Endothelial cell of umbilical vein (primary cell): ENCODE measurements around the gene RIOK2. TPM values are rescaled to one million over a fixed set of nuclear protein-coding genes. Genes with fewer than 3 reads are reported as not detected.
A peak's percentile ranks its signal among the peaks of the same experiment; 100 is the strongest.

Experiments used
- BruUV-seq: library from RNA; stranded (reverse); fragments of 400-500 nt; replicated peaks from 2 replicates; lab custom pipeline; 2021; lab: Mats Ljungman, UMichigan
- CTCF ChIA-PET: fragments of 300-600, 350-600 bp; sonication (Branson Sonifier 250); formaldehyde crosslinking; loops from one replicate; lab custom pipeline; 2021; ENCODE audit warnings: antibody characterized with exemption, inconsistent platforms; lab: Charles Lee
- POLR2A ChIA-PET: fragments of 300-600, 350-600 bp; sonication (Branson Sonifier 250); formaldehyde crosslinking; loops from one replicate; lab custom pipeline; 2021; ENCODE audit warnings: antibody characterized with exemption, inconsistent platforms; lab: Charles Lee
- DNase-seq: peaks from one replicate; pipeline ENCODE4 v3.0.0-alpha.2; 2011; ENCODE audit warnings: low read depth, low spot score
- FAIRE-seq: peaks from 2 replicates; lab custom pipeline; 2011; peaks lifted over from hg19 to GRCh38; lab: Jason Lieb, UNC
- H2AFZ ChIP-seq: 2 replicates; pipeline ENCODE4 v1.6.0; 2012; ENCODE audit warnings: low read depth, low read length, control low read depth, inconsistent platforms
- H3K27ac ChIP-seq: 2 replicates; pipeline ENCODE4 v1.5.1; 2011; ENCODE audit warnings: low read depth, mild to moderate bottlenecking, control low read depth, low read length, moderate library complexity; ENCODE audit not compliant: insufficient read depth
- H3K27me3 ChIP-seq, 2 experiments: 2 replicates each; pipeline versions ENCODE4 v1.6.0 to v1.6.1; 2011; ENCODE audit warnings: low read length in 2 of 2, mixed read lengths in 1 of 2; ENCODE audit not compliant: control insufficient read depth in 2 of 2, insufficient read depth in 2 of 2
- H3K36me3 ChIP-seq, 2 experiments: 2 replicates in 1 of 2; 3 replicates in 1 of 2; pipeline ENCODE4 v1.5.1; 2011; ENCODE audit warnings: low read length in 2 of 2, mild to moderate bottlenecking in 1 of 2, moderate library complexity in 1 of 2; ENCODE audit not compliant: control insufficient read depth in 2 of 2, insufficient read depth in 2 of 2; ENCODE audit errors: extremely low read depth in 1 of 2
- H3K4me1 ChIP-seq: 3 replicates; pipeline ENCODE4 v1.5.1; 2011; ENCODE audit warnings: mild to moderate bottlenecking, low read length; ENCODE audit not compliant: control insufficient read depth, insufficient read depth; ENCODE audit errors: extremely low read depth
- H3K4me2 ChIP-seq: 2 replicates; pipeline ENCODE4 v1.6.1; 2011; ENCODE audit warnings: low read length, control low read depth, mixed read lengths; ENCODE audit not compliant: insufficient read depth
- H3K4me3 ChIP-seq, 3 experiments: fragments of 200-600 bp in 1 of 3; sonication (generic), shearing (Covaris generic) in 1 of 3; replicated peaks in 1 of 3; 2 replicates each; pipeline ENCODE4 v1.5.1; 2011 to 2016; ENCODE audit warnings: control low read depth in 3 of 3, low read length in 3 of 3, mild to moderate bottlenecking in 2 of 3, inconsistent platforms in 1 of 3, low read depth in 1 of 3, moderate library complexity in 1 of 3; ENCODE audit not compliant: insufficient read depth in 1 of 3
- H3K79me2 ChIP-seq: 2 replicates; pipeline ENCODE4 v1.6.0; 2012; ENCODE audit warnings: low read length, inconsistent platforms; ENCODE audit not compliant: control insufficient read depth, insufficient read depth
- H3K9ac ChIP-seq: replicated peaks from 2 replicates; pipeline ENCODE3; 2011; ENCODE audit warnings: low read length, control low read depth; ENCODE audit not compliant: insufficient read depth; ENCODE audit errors: extremely low read depth
- H3K9me1 ChIP-seq: replicated peaks from 3 replicates; pipeline ENCODE4 v1.6.0; 2011; ENCODE audit warnings: mild to moderate bottlenecking, low read length; ENCODE audit not compliant: control insufficient read depth, insufficient read depth; ENCODE audit errors: extremely low read depth
- H3K9me3 ChIP-seq: replicated peaks from 2 replicates; pipeline ENCODE4 v1.5.1; 2012; ENCODE audit warnings: low read length, inconsistent platforms; ENCODE audit not compliant: control insufficient read depth, insufficient read depth
- H4K20me1 ChIP-seq: replicated peaks from 2 replicates; pipeline ENCODE3; 2011; ENCODE audit warnings: mild to moderate bottlenecking, low read length; ENCODE audit not compliant: control insufficient read depth, insufficient read depth; ENCODE audit errors: extremely low read depth
- EZH2 ChIP-seq: IDR thresholded peaks from 2 replicates; pipeline ENCODE4 v1.6.1; 2012; ENCODE audit warnings: borderline replicate concordance, low read depth, mild to moderate bottlenecking, moderate library complexity, low read length, inconsistent platforms; ENCODE audit not compliant: severe bottlenecking
- FOS ChIP-seq: IDR thresholded peaks from 2 replicates; pipeline ENCODE4 v1.6.1; 2011; ENCODE audit warnings: mild to moderate bottlenecking, low read length, moderate library complexity, borderline replicate concordance; ENCODE audit not compliant: insufficient read depth
- GATA2 ChIP-seq: IDR thresholded peaks from 2 replicates; pipeline ENCODE4 v1.7.0; 2011; ENCODE audit warnings: low read depth, mild to moderate bottlenecking, moderate library complexity, mixed read lengths, low read length; ENCODE audit not compliant: insufficient read length, insufficient read depth
- JUN ChIP-seq: IDR thresholded peaks from 2 replicates; pipeline ENCODE4 v1.6.1; 2011; ENCODE audit warnings: borderline replicate concordance, low read depth; ENCODE audit not compliant: insufficient read length, insufficient read depth
- MAX ChIP-seq: IDR thresholded peaks from 2 replicates; pipeline ENCODE4 v1.6.1; 2011; ENCODE audit not compliant: insufficient read depth, insufficient read length
- MYC ChIP-seq: IDR thresholded peaks from one replicate; pipeline ENCODE4 v1.6.1; 2011; ENCODE audit warnings: mild to moderate bottlenecking, low read depth, low read length
- POLR2A ChIP-seq: IDR thresholded peaks from 2 replicates; pipeline ENCODE4 v1.6.1; 2012; ENCODE audit warnings: low read depth, mild to moderate bottlenecking, control low read depth, low read length
- dilution Hi-C: fragments of 300-500 bp; cut with MboI; formaldehyde crosslinking; loops from one replicate; pipeline ENCODE4 v1.15.0; 2019; ENCODE audit warnings: low sequenced_read_pairs; ENCODE audit not compliant: extremely low pct_ligation_motif_present
- intact Hi-C: fragments of 100-400 bp; cut with micrococcal nuclease; formaldehyde crosslinking; loops from one replicate; pipeline ENCODE4 v1.10.0; 2022
- polyA plus RNA-seq, 4 experiments: library from polyadenylated mRNA; depleted of rRNA in 3 of 4; stranded (reverse) in 3 of 4; unstranded in 1 of 4; fragments of >200 nt; gene quantifications; 2 replicates each; pipeline versions ENCODE4 v1.2.1 to v1.2.3, GENCODE V29; 2011 to 2012; ENCODE audit warnings: missing spikeins in 1 of 4
- total RNA-seq: library from RNA; stranded (reverse); gene quantifications from 2 replicates; pipeline ENCODE4 v1.2.3, GENCODE V29; 2021
- TF ChIP-seq, protein P1 (sequence below), 2 donors: IDR thresholded peaks; 1 replicate in 1 of 2; 2 replicates in 1 of 2; pipeline ENCODE4 v1.5.1; 2011; ENCODE audit warnings: low read length in 2 of 2, mild to moderate bottlenecking in 2 of 2, moderate library complexity in 2 of 2, control low read depth in 1 of 2, inconsistent platforms in 1 of 2, low read depth in 1 of 2; ENCODE audit not compliant: insufficient read depth in 1 of 2; ENCODE audit errors: extremely low read depth in 1 of 2

Gene RIOK2
- total and polyA plus RNA-seq, 2 donors (not counting 3 experiments of a cell fraction or from before 2014, with no cell fraction given), result 3.5 to 25.4 TPM

DNA sequence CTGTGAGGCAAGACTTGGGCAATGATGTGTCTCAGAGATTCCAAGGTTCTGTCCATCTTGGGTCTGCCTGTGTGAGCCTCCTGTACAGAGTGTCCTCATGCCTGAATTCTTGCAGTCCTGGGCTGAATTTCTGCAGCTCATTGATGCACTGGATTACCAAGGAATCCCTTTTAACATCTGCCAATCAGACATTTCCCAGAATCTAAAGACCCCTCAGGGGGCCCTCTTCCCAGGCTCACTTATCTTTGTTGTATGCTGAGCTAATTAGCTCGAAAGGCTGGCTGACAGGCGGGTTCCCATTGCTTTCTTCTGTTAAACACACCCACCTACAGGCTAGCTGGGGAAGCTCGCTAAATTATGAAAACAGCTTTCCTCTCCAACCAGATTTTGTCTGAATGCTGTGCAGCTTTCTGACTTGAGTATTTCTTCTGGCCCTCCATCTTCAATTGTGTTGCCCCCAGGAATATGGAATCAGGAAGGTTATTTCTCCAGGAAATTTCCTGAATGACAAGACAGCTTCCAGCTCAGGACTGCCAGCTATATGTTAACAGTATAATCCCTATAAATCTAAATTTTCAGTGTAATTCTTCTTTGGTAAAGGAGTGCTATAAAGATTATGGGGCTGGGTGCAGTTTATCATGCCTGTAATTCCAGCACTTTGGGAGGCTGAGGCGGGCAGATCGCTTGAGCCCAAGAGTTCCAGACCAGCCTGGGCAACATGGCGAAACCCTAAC is 40.4 kb downstream of the RIOK2 start, which contains the start of gene LIX1:
TSS of gene LIX1 (minus strand) at position 91 of the 734 bp plus-strand sequence. CDS start at position 56, 35 bp downstream.
- Histone ChIP-seq H2AFZ (no peak within 1 kb of the TSS), H3K9me3 (no peaks in the 10 kb centered on the region), H4K20me1 (no peaks in the 10 kb centered on the region), H3K4me2 (no peak within 1 kb of the TSS), H3K27me3 (peaks cover 5 to 13% of the 10 kb centered on the region in 2 experiments), H3K9me1 (no peaks in the 10 kb centered on the region), H3K36me3 (no peaks in the 10 kb centered on the region), H3K27ac (no peak within 1 kb of the TSS), H3K4me3 (no peak within 1 kb of the TSS), H3K79me2 (no peaks in the 10 kb centered on the region), H3K9ac (no peak within 1 kb of the TSS), H3K4me1 (no peaks in the 10 kb centered on the region)
- no peak for TF ChIP-seq JUN
- TF ChIP-seq EZH2, result no peak
- no peak for TF ChIP-seq FOS
- no peak for TF ChIP-seq GATA2
- TF ChIP-seq MYC, result no peak
- TF ChIP-seq MAX, result no peak
- no peak for TF ChIP-seq POLR2A
- TF ChIP-seq, protein P1, sequence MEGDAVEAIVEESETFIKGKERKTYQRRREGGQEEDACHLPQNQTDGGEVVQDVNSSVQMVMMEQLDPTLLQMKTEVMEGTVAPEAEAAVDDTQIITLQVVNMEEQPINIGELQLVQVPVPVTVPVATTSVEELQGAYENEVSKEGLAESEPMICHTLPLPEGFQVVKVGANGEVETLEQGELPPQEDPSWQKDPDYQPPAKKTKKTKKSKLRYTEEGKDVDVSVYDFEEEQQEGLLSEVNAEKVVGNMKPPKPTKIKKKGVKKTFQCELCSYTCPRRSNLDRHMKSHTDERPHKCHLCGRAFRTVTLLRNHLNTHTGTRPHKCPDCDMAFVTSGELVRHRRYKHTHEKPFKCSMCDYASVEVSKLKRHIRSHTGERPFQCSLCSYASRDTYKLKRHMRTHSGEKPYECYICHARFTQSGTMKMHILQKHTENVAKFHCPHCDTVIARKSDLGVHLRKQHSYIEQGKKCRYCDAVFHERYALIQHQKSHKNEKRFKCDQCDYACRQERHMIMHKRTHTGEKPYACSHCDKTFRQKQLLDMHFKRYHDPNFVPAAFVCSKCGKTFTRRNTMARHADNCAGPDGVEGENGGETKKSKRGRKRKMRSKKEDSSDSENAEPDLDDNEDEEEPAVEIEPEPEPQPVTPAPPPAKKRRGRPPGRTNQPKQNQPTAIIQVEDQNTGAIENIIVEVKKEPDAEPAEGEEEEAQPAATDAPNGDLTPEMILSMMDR (IDR thresholded peaks at IDR 0.05; ENCODE audit: extremely low read depth in 1 of 2, insufficient read depth in 1 of 2, low read depth in 1 of 2, low read length in 2 of 2), result peak; percentile 52 to 53
- no TSS peak for BruUV-seq
- ChIA-PET POLR2A (no interaction called here), CTCF (interaction anchor here (0.6 to 3.2 kb wide), 43 partner anchors 9 to 792 kb away, joined by 3 to 98 read pairs (median 4); partner anchors contain the start of genes ERAP1 and LNPEP)
- DNase-seq (peak; percentile 50), FAIRE-seq (peak; percentile 21)
- dilution Hi-C loops (no loop called here), intact Hi-C loops (loop anchor here (1.0 to 5.0 kb wide), 5 partner anchors 98 to 530 kb away; no protein-coding TSS in a partner anchor)
